Measurements from ENCODE around the gene IFIT1. TPM values are rescaled to one million over a fixed set of nuclear protein-coding genes. Genes with fewer than 3 reads are reported as not detected.

IFIT1 gene, protein sequence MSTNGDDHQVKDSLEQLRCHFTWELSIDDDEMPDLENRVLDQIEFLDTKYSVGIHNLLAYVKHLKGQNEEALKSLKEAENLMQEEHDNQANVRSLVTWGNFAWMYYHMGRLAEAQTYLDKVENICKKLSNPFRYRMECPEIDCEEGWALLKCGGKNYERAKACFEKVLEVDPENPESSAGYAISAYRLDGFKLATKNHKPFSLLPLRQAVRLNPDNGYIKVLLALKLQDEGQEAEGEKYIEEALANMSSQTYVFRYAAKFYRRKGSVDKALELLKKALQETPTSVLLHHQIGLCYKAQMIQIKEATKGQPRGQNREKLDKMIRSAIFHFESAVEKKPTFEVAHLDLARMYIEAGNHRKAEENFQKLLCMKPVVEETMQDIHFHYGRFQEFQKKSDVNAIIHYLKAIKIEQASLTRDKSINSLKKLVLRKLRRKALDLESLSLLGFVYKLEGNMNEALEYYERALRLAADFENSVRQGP
- total RNA-seq: 10 to 100 TPM; 13.5 to 27.4 (median 19.7) TPM

DNA sequence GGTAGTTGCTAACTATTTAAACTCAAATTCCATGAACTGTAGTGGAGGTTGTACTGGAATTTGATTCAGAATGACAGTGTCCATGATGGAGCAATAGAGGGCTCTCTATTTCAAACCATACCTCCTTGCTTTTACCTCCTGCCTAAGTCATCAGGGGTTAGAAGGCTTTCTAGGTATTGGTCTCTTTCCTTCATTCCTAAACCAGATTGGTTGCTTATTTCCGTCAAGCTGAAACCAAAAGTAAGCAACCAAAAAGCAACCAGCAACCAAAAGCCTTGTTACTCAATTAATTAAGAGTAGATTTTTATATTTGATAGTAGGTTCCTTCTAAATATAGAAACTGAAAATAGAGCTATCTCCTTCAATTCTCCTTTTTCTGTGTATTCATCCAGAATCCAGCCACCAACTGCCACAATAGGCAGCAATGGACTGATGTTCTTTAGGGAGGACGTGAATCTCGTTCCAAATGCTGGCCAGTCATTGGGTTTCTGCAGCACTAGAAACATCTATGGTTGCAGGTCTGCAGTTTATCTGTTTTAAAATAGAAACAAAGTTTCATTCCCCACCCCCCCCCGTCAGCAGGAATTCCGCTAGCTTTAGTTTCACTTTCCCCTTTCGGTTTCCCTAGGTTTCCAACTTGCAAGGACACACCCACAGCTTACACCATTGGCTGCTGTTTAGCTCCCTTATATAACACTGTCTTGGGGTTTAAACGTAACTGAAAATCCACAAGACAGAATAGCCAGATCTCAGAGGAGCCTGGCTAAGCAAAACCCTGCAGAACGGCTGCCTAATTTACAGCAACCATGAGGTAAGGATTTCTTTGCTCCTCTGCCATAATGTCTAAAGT, at the start of gene IFIT1:
Gene IFIT1, plus strand, starts transcription at position 717 of the 850 bp plus-strand sequence. Its CDS starts 90 bp downstream, at position 807.
- no peaks in the 10 kb centered on the region for H3K27me3 ChIP-seq
- H3K27ac ChIP-seq: peak within 1 kb of the TSS; percentile 80 to 95
- intact Hi-C loops (cut with DNase I; ENCODE audit: low total_unique reads): no loop called here
- TF ChIP-seq POLR2A (IDR thresholded peaks at IDR 0.05): peak; percentile 44 to 64
- TF ChIP-seq, protein P1, sequence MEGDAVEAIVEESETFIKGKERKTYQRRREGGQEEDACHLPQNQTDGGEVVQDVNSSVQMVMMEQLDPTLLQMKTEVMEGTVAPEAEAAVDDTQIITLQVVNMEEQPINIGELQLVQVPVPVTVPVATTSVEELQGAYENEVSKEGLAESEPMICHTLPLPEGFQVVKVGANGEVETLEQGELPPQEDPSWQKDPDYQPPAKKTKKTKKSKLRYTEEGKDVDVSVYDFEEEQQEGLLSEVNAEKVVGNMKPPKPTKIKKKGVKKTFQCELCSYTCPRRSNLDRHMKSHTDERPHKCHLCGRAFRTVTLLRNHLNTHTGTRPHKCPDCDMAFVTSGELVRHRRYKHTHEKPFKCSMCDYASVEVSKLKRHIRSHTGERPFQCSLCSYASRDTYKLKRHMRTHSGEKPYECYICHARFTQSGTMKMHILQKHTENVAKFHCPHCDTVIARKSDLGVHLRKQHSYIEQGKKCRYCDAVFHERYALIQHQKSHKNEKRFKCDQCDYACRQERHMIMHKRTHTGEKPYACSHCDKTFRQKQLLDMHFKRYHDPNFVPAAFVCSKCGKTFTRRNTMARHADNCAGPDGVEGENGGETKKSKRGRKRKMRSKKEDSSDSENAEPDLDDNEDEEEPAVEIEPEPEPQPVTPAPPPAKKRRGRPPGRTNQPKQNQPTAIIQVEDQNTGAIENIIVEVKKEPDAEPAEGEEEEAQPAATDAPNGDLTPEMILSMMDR (IDR thresholded peaks at IDR 0.05): no peak
- H3K4me3 ChIP-seq: peak within 1 kb of the TSS; percentile 42 to 46
- no peaks in the 10 kb centered on the region for H3K4me1 ChIP-seq
- peak; percentile 36 to 82 for DNase-seq
- H3K9me3 ChIP-seq: no peaks in the 10 kb centered on the region
- H3K36me3 ChIP-seq: no peaks in the 10 kb centered on the region

DNA sequence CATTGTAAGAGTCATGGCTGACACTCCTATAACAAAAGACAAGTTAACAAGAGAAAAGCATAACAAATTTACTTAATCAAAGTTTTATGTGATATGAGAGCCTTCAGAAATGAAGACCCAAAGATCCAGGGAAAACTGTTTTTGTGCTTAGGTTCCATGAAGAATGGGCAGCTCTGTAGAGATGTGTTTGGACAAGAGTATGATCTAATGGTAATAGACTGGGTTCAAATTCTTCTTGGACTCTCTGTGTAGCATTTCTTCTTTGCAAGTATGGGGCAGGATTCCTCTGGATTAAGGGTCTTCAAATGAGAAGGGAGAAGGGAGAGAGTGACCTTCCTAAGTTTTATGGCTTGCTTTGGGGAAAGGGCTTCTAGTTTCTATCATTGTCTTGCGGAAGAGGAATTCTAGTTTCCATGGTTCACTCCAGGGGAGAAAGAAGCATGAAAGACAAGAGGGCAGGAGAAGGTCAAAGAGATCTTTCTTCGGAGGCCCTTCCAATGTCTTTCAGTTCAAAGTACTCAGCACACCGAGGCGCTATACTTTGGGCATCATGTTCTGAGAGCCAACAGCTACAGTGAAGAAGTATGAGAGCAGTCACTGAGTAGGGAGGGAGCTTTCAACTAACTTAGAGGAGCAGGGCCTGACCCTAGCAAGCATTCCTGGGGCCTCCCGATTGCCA, 49.2 kb upstream of the IFIT1 start:
- peaks cover 0 to 6% of the 10 kb centered on the region in 2 donors for H3K4me1 ChIP-seq
- intact Hi-C loops (cut with DNase I; ENCODE audit: low total_unique reads): no loop called here
- TF ChIP-seq, protein P1 (IDR thresholded peaks at IDR 0.05): no peak
- no peak for TF ChIP-seq POLR2A (IDR thresholded peaks at IDR 0.05)

DNA sequence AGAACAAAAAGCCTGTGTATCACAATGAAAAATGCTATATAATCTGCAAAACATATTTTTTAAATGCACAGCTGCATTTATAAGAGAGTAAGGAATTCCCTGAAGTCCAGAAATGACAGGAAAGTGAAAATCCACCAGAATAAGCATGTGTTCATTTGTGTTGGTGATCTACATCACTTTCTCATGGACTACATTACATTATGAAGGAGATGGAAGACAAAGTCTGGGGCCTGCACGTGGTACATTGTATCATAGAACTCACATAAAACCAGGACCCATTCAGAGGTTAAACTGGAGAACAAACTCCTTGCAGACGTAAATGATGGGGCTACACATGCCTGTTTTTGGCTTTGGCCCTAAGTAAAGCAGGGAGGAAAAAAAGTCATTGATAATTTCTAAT, 48.3 kb upstream of the IFIT1 start:
- no peak overlapping the region for H3K4me3 ChIP-seq
- no peak for TF ChIP-seq POLR2A (IDR thresholded peaks at IDR 0.05)
- TF ChIP-seq, protein P1 (IDR thresholded peaks at IDR 0.05): no peak
- H3K36me3 ChIP-seq: no peaks in the 10 kb centered on the region
- no peak for DNase-seq
- peaks cover 0 to 8% of the 10 kb centered on the region in 2 donors for H3K4me1 ChIP-seq
- intact Hi-C loops (cut with DNase I; ENCODE audit: low total_unique reads): no loop called here
- H3K27ac ChIP-seq: no peak overlapping the region
- H3K9me3 ChIP-seq: no peaks in the 10 kb centered on the region
- H3K27me3 ChIP-seq: no peaks in the 10 kb centered on the region

More for the DNA sequence above, 49.2 kb upstream of the IFIT1 start:
- Histone ChIP-seq H3K36me3 (no peaks in the 10 kb centered on the region), H3K27ac (peak overlapping the region in 1 of 2 donors; percentile 17), H3K27me3 (no peaks in the 10 kb centered on the region), H3K9me3 (no peaks in the 10 kb centered on the region), H3K4me3 (no peak overlapping the region)
- DNase-seq: no peak

DNA sequence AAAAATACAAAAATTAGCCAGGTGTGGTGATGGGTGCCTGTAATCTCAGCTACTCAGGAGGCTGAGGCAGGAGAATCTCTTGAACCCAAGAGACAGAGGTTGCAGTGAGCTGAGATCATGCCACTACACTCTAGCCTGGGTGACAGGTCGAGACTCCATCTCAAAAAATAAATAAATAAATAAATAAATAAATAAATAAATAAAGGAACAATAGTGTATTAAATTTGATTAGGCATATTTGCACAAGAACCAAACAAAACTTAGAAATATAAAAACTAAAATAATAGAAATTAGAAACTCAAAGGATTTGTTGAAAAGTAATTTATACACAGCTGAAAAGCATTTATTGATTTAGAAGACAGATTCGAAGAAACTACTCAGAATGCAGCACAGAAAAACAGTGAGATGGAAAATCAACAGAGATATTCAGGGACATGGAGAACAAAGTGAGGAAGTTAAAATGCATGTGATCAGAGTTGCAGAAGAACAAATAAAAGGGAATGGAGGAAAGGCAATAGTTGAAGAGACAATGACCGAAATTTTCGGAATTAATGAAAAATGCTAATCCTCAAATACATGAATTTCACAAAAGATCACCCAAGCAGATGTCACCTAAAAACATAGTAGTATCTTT, 46.9 kb upstream of the IFIT1 start:
- no peaks in the 10 kb centered on the region for H3K36me3 ChIP-seq
- H3K4me3 ChIP-seq: no peak overlapping the region
- intact Hi-C loops (cut with DNase I; ENCODE audit: low total_unique reads): no loop called here
- H3K9me3 ChIP-seq: no peaks in the 10 kb centered on the region
- no peak for DNase-seq
- no peaks in the 10 kb centered on the region for H3K27me3 ChIP-seq
- H3K27ac ChIP-seq: no peak overlapping the region
- TF ChIP-seq, protein P1 (IDR thresholded peaks at IDR 0.05): no peak
- no peak for TF ChIP-seq POLR2A (IDR thresholded peaks at IDR 0.05)
- peaks cover 0 to 8% of the 10 kb centered on the region in 2 donors for H3K4me1 ChIP-seq

All from uterus (tissue), 4 donors.